Esophagus muscularis mucosa (tissue), 4 donors: Measurements from ENCODE around the gene SH3BGRL2. TPM values are rescaled to one million over a fixed set of nuclear protein-coding genes. Genes with fewer than 3 reads are reported as not detected.

Experiments used
- DNase-seq: peaks from one replicate; pipeline ENCODE4 v3.0.0-alpha.2; 2017; ENCODE audit errors: extremely low spot score
- H3K27ac ChIP-seq, 4 donors: fragments of 200-600 bp; sonication (generic); replicated peaks in 1 of 4; 1 replicate in 3 of 4; 2 replicates in 1 of 4; pipeline ENCODE4 v1.5.1; 2016 to 2019; ENCODE audit warnings: mild to moderate bottlenecking in 1 of 4
- H3K27me3 ChIP-seq, 4 donors: fragments of 200-600 bp; sonication (generic); one replicate each; pipeline versions ENCODE4 v1.5.1 to v1.6.0; 2016 to 2019
- H3K36me3 ChIP-seq, 4 donors: fragments of 200-600 bp; sonication (generic); one replicate each; pipeline ENCODE4 v1.5.1; 2016 to 2019
- H3K4me1 ChIP-seq, 4 donors: fragments of 200-600 bp; sonication (generic); one replicate each; pipeline ENCODE4 v1.5.1; 2016 to 2019
- H3K4me3 ChIP-seq, 4 donors: fragments of 200-600 bp; sonication (generic); 1 replicate in 2 of 4; 2 replicates in 2 of 4; pipeline ENCODE4 v1.5.1; 2016 to 2019; ENCODE audit warnings: mild to moderate bottlenecking in 4 of 4, moderate library complexity in 1 of 4
- H3K9me3 ChIP-seq, 4 donors: fragments of 200-600 bp; sonication (generic); 1 replicate in 3 of 4; 2 replicates in 1 of 4; pipeline ENCODE4 v1.5.1; 2016 to 2019
- EP300 ChIP-seq: sonication (generic); formaldehyde crosslinking; IDR thresholded peaks from one replicate; pipeline ENCODE4 v1.6.1; 2017; ENCODE audit warnings: antibody characterized with exemption
- POLR2A ChIP-seq: fragments of 450-650 bp; IDR thresholded peaks from one replicate; pipeline ENCODE4 v1.6.1; 2017; ENCODE audit warnings: antibody characterized with exemption, moderate library complexity, mild to moderate bottlenecking, low read depth
- POLR2AphosphoS5 ChIP-seq, 2 donors: sonication (generic); formaldehyde crosslinking; IDR thresholded peaks; one replicate each; pipeline ENCODE4 v1.6.1; 2017; ENCODE audit warnings: antibody characterized with exemption in 2 of 2
- WGBS: methylation state at CpG from one replicate; pipeline ENCODE4 v1.1.5; 2018; 5-methylcytosine and 5-hydroxymethylcytosine counted together
- intact Hi-C: fragments of 100-400 bp; cut with DNase I; formaldehyde crosslinking; loops from one replicate; pipeline ENCODE4 v1.15.1; 2023
- total RNA-seq, 4 donors: library from RNA; depleted of rRNA; stranded (reverse); fragments of >200 nt; gene quantifications; one replicate each; pipeline versions ENCODE4 v1.1.0 to v1.2.1, GENCODE V29; 2016
- TF ChIP-seq, protein P1 (sequence below), 3 experiments: fragments of 200-600 bp in 2 of 3; fragments of 450-650 bp in 1 of 3; sonication (generic) in 2 of 3; IDR thresholded peaks; one replicate each; pipeline ENCODE4 v1.5.1; 2017 to 2019; ENCODE audit warnings: antibody characterized with exemption in 3 of 3, mild to moderate bottlenecking in 2 of 3, moderate library complexity in 1 of 3

SH3BGRL2 gene
- total RNA-seq, 4 donors from 2014 or later, result 22.8 to 34.1 (median 31.6) TPM

- Histone ChIP-seq H3K9me3 (no peaks in the 10 kb centered on the region), H3K4me1 (peaks cover 0 to 10% (median 0%) of the 10 kb centered on the region in 4 donors), H3K27me3 (no peaks in the 10 kb centered on the region), H3K27ac (no peak overlapping the region), H3K36me3 (no peaks in the 10 kb centered on the region), H3K4me3 (no peak overlapping the region)
- WGBS, result 84% methylated on average over 4 of the region's 4 CpGs
- no peak for DNase-seq
- intact Hi-C loops, result no loop called here
- no peak for TF ChIP-seq POLR2A
- TF ChIP-seq, protein P1, sequence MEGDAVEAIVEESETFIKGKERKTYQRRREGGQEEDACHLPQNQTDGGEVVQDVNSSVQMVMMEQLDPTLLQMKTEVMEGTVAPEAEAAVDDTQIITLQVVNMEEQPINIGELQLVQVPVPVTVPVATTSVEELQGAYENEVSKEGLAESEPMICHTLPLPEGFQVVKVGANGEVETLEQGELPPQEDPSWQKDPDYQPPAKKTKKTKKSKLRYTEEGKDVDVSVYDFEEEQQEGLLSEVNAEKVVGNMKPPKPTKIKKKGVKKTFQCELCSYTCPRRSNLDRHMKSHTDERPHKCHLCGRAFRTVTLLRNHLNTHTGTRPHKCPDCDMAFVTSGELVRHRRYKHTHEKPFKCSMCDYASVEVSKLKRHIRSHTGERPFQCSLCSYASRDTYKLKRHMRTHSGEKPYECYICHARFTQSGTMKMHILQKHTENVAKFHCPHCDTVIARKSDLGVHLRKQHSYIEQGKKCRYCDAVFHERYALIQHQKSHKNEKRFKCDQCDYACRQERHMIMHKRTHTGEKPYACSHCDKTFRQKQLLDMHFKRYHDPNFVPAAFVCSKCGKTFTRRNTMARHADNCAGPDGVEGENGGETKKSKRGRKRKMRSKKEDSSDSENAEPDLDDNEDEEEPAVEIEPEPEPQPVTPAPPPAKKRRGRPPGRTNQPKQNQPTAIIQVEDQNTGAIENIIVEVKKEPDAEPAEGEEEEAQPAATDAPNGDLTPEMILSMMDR (IDR thresholded peaks at IDR 0.05), result no peak
- no peak for TF ChIP-seq EP300
- no peak for TF ChIP-seq POLR2AphosphoS5 (IDR thresholded peaks at IDR 0.05)
These were observed 33.1 kb upstream of the SH3BGRL2 start for GRCh38 chr6:79598012-79598411.

DNA sequence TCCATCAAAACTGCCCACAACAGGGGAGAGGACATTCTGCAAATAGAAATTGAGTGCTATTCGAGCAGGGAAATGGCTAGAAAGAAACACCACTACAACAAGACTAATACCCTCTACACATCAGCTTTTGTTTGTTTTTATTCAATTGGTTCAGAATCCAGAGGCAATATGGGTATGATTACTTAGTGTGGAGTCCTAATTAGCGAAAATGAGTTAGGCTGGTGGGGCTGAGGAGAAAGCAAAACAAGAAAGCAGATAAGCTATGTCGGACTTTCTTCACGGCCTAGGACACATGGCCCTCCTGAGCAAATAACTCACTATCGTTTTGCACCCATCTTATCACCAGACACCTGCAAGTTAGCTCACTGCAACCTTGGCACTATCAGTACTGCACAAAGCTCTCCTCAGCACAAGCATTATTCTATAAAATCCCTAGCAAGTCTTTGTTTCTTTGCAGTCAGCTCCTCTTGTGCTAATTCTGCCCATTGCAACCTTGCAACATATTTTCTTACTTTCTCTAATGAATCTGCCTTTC lies 31.3 kb upstream of the SH3BGRL2 start:
- intact Hi-C loops, result no loop called here
- 83% methylated on average over 5 of the region's 5 CpGs for WGBS

DNA sequence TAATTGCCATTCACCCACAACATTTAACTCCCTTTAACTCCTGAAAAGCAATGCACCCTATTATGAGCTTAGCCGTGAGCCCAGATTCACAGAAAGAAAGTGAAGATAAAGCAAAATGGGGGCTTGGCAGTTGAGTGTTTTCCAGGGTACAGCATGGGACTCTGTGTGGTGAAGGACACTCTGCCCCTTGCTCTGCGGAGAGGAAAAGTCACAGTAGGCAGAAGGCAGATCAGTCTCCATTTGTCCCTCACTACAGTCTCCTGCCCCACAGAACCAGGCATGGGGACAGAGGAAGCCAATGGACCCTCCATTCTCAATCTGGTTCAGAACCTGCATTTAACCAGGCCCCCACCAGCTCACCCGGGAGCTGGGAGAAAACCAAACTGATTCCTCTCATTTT lies 30.8 kb upstream of the SH3BGRL2 start:
- Histone ChIP-seq H3K27me3 (no peaks in the 10 kb centered on the region), H3K4me1 (peaks cover 0 to 10% (median 0%) of the 10 kb centered on the region in 4 donors), H3K9me3 (no peaks in the 10 kb centered on the region), H3K36me3 (no peaks in the 10 kb centered on the region), H3K27ac (no peak overlapping the region), H3K4me3 (no peak overlapping the region)
- TF ChIP-seq EP300, result no peak
- no peak for TF ChIP-seq POLR2A
- TF ChIP-seq POLR2AphosphoS5 (IDR thresholded peaks at IDR 0.05), result no peak
- TF ChIP-seq, protein P1 (IDR thresholded peaks at IDR 0.05), result no peak
- no peak for DNase-seq
- intact Hi-C loops, result no loop called here
- WGBS, result 83% methylated on average over 3 of the region's 3 CpGs

More for the DNA sequence above, 31.3 kb upstream of the SH3BGRL2 start:
- Histone ChIP-seq H3K4me3 (no peak overlapping the region), H3K27ac (no peak overlapping the region), H3K9me3 (no peaks in the 10 kb centered on the region), H3K36me3 (no peaks in the 10 kb centered on the region), H3K27me3 (no peaks in the 10 kb centered on the region), H3K4me1 (peaks cover 0 to 10% (median 0%) of the 10 kb centered on the region in 4 donors)
- DNase-seq, result no peak
- TF ChIP-seq POLR2A (no peak), EP300 (no peak), POLR2AphosphoS5 (IDR thresholded peaks at IDR 0.05) (no peak)
- TF ChIP-seq, protein P1 (IDR thresholded peaks at IDR 0.05), result no peak

DNA sequence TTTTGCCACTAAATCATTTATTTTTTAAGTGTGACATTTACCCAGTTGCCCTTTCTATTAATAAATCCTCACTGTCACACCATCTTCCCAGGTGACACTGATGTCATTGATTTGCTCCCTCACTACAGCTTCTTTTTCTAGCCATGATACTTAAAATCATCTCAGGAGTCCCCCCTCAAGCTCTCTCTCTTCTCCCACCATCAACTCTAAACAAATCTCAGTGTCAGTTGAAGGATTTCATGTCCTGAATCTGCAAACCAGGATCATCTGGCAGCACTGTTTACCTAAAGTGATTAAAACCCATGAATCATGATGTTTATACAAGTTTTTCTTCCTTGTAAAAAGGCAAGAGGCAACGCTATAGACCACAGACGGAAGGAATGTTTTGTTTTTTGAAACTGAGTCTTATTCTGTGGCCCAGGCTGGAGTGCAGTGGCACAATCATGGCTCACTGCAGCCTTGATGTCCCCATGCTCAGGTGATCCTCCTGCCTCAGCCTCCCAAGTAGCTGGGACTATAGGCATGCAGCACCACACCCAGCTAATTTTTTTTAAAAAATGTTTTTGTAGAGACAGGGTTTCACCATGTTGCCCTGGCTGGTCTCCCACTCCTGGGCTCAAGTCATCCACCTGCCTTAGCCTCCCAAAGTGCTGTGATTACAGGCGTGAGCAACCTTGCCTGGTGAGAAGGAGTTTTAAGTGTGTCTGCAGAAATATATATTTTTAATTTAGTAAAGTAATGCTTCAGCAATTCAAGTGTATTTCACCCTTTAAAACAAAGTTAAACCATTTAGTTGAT lies 30.1 kb upstream of the SH3BGRL2 start:
- TF ChIP-seq, protein P1 (IDR thresholded peaks at IDR 0.05), result no peak
- TF ChIP-seq POLR2A (no peak), EP300 (no peak), POLR2AphosphoS5 (IDR thresholded peaks at IDR 0.05) (no peak)
- intact Hi-C loops, result no loop called here
- 51% methylated on average over 3 of the region's 3 CpGs for WGBS

More for the DNA sequence above, 30.1 kb upstream of the SH3BGRL2 start:
- no peak for DNase-seq
- no peaks in the 10 kb centered on the region for H3K27me3 ChIP-seq
- H3K27ac ChIP-seq, result no peak overlapping the region
- peaks cover 0 to 10% (median 0%) of the 10 kb centered on the region in 4 donors for H3K4me1 ChIP-seq
- H3K4me3 ChIP-seq, result no peak overlapping the region
- H3K36me3 ChIP-seq, result no peaks in the 10 kb centered on the region
- no peaks in the 10 kb centered on the region for H3K9me3 ChIP-seq
